K562 (cell line): ENCODE measurements around the gene TMEFF1.

Experiments used
- COPS2 ChIP-seq: fragments of 450-650 bp; conservative IDR thresholded peaks from 2 replicates; pipeline ENCODE4 v1.6.1; 2016; ENCODE audit warnings: mild to moderate bottlenecking, moderate library complexity
- POLR3A ChIP-seq: IDR thresholded peaks from 2 replicates; pipeline ENCODE4 v1.6.1; 2011; ENCODE audit warnings: borderline replicate concordance, mild to moderate bottlenecking, moderate library complexity; ENCODE audit not compliant: insufficient read length, insufficient read depth; ENCODE audit errors: extremely low read depth
- SREBF2 ChIP-seq: sonication (generic); formaldehyde crosslinking; IDR thresholded peaks from 2 replicates; pipeline ENCODE4 v1.4.0; 2020; ENCODE audit warnings: mild to moderate bottlenecking, missing genetic modification reagents

DNA sequence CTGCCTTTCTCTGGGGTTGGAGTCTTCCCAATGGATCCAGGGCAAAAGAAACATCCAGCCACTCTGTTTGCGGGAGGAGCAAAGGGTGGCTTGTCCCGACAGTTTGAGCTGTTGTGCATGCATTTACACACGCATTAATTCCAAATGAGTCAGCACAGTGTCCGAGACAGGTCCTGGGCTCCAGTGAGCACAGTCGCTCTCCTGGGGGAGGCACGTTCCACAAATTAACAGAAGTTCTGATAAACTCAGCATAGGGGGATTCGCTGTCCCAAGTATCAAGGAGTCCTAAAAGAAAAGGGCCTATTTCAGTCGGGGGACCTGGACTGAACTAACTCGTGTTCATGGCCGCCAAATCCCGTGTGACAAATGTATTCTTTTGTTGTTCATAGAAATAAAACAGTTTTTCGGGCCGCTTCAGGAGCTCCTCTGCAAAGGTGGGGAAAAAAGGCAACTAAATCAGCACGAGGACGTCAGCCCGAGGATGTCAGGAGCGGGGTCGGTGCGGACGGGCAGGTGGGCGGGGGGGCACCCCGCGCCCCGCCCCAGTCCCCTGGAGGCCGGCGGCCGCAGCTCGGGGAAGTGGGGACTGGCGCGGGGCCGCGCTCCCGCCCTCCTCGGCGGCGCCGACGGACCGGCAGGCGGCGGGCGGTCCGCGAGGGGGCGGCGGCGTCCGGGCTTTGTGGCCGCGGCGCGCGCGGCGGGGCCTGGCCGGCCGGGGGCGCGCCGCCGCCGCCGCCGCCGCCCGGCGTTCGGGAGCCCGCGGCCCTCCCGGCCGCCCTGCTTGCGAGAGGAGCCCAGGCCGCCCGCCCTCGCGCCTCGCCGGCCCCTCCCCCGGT, 46.2 kb upstream of the TMEFF1 start, which contains the start of gene MSANTD3:
- TF ChIP-seq SREBF2 (CRISPR knock-in tag): no peak
- no peak for TF ChIP-seq COPS2
- no peak for TF ChIP-seq POLR3A
